ENCODE results near the gene GJD3. TPM values are rescaled to one million over a fixed set of nuclear protein-coding genes. Genes with fewer than 3 reads are reported as not detected.

The GJD3 gene
- total and polyA plus RNA-seq, 2 of the 4 experiments (the other 2 are of a cell fraction): 0.10 TPM; not detected in 1

GRCh38 chr17:40343219-40344119 lies 21.1 kb downstream of the GJD3 start:
- peak; percentile 76 for TF ChIP-seq CEBPB (IDR thresholded peaks at IDR 0.05; ENCODE audit: low read depth, low read length)
- peak; percentile 58; the same call in 1 of the 2 replicates for TF ChIP-seq MAZ (IDR thresholded peaks at IDR 0.05; ENCODE audit: borderline replicate concordance, low read depth, low read length)
- no peak for TF ChIP-seq CHD1 (IDR thresholded peaks at IDR 0.05; ENCODE audit: low read depth, low read length)
- ATAC-seq (ENCODE audit: low read depth): no peak
- Histone ChIP-seq H3K79me1 (ENCODE audit: low read depth in 1 of 2, low read length in 2 of 2) (peaks cover 40 to 89% of the 10 kb centered on the region in 2 experiments; a peak in 3 of 4 replicates), H3K27me3 (ENCODE audit: control insufficient read depth, insufficient read depth, low read length) (no peaks in the 10 kb centered on the region), H4K5ac (ENCODE audit: low read depth, low read length) (no peak overlapping the region), H2AK5ac (ENCODE audit: low read depth, low read length) (peak overlapping the region; percentile 91), H2AK9ac (replicated peaks; ENCODE audit: low read depth, low read length, poor library complexity) (peak overlapping the region; percentile 97), H3K27ac (ENCODE audit: insufficient read depth, low read length) (peak overlapping the region; percentile 87), H3K56ac (ENCODE audit: extremely low read depth, insufficient read depth, low read length) (peak overlapping the region; percentile 88; the same call in 1 of the 2 replicates), H3K36me3 (ENCODE audit: control insufficient read depth, insufficient read depth, low read length) (peaks cover 4% of the 10 kb centered on the region; the same call in 1 of the 2 replicates), H3K4me1 (ENCODE audit: control insufficient read depth, insufficient read depth, low read length) (peaks cover 46% of the 10 kb centered on the region), H3K4me3 (ENCODE audit: insufficient read depth, low read depth, low read length) (peak overlapping the region; percentile 82), H3K4ac (ENCODE audit: low read depth, low read length) (peak overlapping the region; percentile 96), H3K23ac (ENCODE audit: low read depth, low read length) (peak overlapping the region; percentile 96), H3K9ac (ENCODE audit: low read depth, low read length) (peak overlapping the region; percentile 77), H3K14ac (replicated peaks; ENCODE audit: low read depth, low read length) (peak overlapping the region; percentile 96), H4K91ac (ENCODE audit: insufficient read depth, low read depth, low read length) (peak overlapping the region; percentile 86), H4K20me1 (ENCODE audit: insufficient read depth, low read length) (peaks cover 56% of the 10 kb centered on the region), H3K4me2 (ENCODE audit: low read depth, low read length) (peak overlapping the region; percentile 83), H2BK15ac (ENCODE audit: low read depth, low read length) (peak overlapping the region; percentile 79; the same call in 2 of the 3 replicates), H2AFZ (replicated peaks; ENCODE audit: low read length, poor library complexity) (no peak overlapping the region), H3K9me1 (ENCODE audit: insufficient read depth, low read length) (peaks cover 23% of the 10 kb centered on the region), H2BK20ac (ENCODE audit: low read depth, low read length) (peak overlapping the region; percentile 84), H2BK120ac (ENCODE audit: low read depth, low read length) (peak overlapping the region; percentile 89), H4K8ac (ENCODE audit: low read depth in 2 of 2, low read length in 2 of 2) (peak overlapping the region; percentile 67 to 73; a peak in 3 of 4 replicates), H2BK5ac (ENCODE audit: low read depth, low read length, poor library complexity, severe bottlenecking) (peak overlapping the region; percentile 85), H3K9me3 (ENCODE audit: control insufficient read depth, insufficient read depth, low read length) (no peaks in the 10 kb centered on the region), H3K18ac (ENCODE audit: low read depth, low read length) (peak overlapping the region; percentile 9)
- intact Hi-C loops (cut with micrococcal nuclease) (loop anchor here (2.0 to 5.0 kb wide), 3 partner anchors 25 to 141 kb away; no protein-coding TSS in a partner anchor), in situ Hi-C loops (cut with MboI; ENCODE audit: low sequenced_read_pairs) (no loop called here), dilution Hi-C loops (cut with HindIII; ENCODE audit: low sequenced_read_pairs, unreplicated experiment) (no loop called here)
- ChIA-PET POLR2A (ENCODE audit: unreplicated experiment) (no interaction called here), CTCF (interaction anchor here (0.7 to 1.6 kb wide), 2 partner anchors 11 to 40 kb away, joined by 3 to 4 read pairs; no protein-coding TSS in a partner anchor)
- no peak for DNase-seq
- no TSS peak for BruUV-seq (replicated peaks)
- no CpG with 5 or more reads among the region's 15 CpGs for WGBS, 2 experiments (ENCODE audit: extremely low coverage in 2 of 2, insufficient read length in 1 of 2)
